ENCODE results near the gene TRIM10.

DNA sequence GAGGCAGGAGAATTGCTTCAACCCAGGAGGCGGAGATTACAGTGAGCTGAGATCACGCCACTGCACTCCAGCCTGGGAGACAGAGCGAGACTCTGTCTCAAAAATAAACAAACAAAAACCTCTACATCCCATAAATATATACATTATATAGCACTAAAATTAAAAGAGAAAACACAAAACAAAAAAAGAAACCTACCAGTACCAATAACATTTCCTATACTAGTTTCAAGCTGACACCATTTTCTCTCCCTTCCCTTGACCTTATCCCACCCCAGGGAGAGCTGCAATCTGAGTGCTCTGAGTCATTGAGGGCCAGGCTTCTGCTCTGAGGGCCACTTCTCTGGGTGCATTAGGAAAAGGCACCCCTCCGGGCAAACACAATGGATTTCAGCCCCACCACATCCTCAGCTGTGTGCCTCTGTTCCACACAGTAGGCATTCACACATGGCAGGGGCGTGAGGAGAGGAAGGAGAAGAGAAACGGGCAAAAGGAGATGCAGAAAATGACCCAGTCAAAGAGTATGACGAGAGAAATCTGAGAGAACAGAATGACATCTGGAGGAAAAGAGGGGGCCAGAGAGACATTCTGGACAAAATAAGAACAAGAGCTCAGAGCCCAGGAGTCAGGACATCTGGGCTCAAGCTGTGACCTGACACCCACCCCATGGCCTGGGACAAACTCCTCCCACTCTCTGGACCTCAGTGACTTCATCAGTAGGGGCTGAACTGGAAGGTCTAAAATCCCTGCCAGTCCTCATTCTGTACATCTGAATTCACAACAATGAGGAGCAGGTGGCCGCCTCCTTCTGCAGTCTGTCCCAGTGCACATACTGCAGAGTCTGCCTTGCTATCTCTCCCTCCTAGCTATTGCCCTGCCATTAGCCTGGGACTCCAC, 34.0 kb upstream of the TRIM10 start:
- TF ChIP-seq, protein P1, sequence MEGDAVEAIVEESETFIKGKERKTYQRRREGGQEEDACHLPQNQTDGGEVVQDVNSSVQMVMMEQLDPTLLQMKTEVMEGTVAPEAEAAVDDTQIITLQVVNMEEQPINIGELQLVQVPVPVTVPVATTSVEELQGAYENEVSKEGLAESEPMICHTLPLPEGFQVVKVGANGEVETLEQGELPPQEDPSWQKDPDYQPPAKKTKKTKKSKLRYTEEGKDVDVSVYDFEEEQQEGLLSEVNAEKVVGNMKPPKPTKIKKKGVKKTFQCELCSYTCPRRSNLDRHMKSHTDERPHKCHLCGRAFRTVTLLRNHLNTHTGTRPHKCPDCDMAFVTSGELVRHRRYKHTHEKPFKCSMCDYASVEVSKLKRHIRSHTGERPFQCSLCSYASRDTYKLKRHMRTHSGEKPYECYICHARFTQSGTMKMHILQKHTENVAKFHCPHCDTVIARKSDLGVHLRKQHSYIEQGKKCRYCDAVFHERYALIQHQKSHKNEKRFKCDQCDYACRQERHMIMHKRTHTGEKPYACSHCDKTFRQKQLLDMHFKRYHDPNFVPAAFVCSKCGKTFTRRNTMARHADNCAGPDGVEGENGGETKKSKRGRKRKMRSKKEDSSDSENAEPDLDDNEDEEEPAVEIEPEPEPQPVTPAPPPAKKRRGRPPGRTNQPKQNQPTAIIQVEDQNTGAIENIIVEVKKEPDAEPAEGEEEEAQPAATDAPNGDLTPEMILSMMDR (IDR thresholded peaks at IDR 0.05), result no peak
- no peak for TF ChIP-seq EZH2 (IDR thresholded peaks at IDR 0.05; ENCODE audit: borderline replicate concordance, insufficient read depth, low read depth, low read length, poor library complexity, severe bottlenecking)

All from B cell (primary cell).